GM10248 (cell line): Measurements from ENCODE around the gene BRPF3.

Source experiments
- CTCF ChIA-PET: fragments of 300-600 bp; sonication (Branson Sonifier 250); formaldehyde crosslinking; extraction: SDS; loops from one replicate; lab custom pipeline; 2021; ENCODE audit warnings: antibody characterized with exemption; lab: Yijun Ruan, JAX
- POLR2A ChIA-PET: fragments of 350-650 bp; sonication (Branson Sonifier 250); formaldehyde crosslinking; extraction: SDS; loops from one replicate; lab custom pipeline; 2020; ENCODE audit warnings: antibody characterized with exemption; lab: Yijun Ruan, JAX
- DNase-seq: peaks from one replicate; pipeline ENCODE4 v3.0.0; 2012; ENCODE audit errors: extremely low spot score
- TF ChIP-seq, protein P1 (sequence below): IDR thresholded peaks from 2 replicates; pipeline ENCODE4 v1.5.1; 2012; ENCODE audit warnings: mild to moderate bottlenecking, low read depth; ENCODE audit errors: extremely low read depth, missing control alignments, control extremely low read depth

The BRPF3 gene

DNA sequence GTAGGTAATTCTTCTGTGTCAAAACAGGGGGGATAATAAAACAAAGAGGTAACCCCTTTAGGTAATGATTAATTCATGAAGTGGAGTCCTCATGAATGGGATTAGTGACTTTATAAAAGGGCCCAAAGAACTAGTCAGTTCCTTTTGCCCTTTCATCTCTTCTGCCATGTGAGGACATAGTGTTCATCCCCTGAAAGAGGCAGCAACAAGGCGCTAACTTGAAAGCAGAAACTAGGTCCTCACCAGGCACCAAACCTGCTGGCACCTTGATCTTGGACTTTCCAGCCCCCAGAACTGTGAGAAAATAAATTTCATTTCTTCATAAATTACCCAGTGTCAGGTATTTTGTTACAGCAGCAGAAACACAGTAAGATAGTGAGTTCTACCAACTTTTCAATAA, 16.4 kb upstream of the BRPF3 start:
- POLR2A ChIA-PET = no interaction called here
- DNase-seq = no peak
- CTCF ChIA-PET = no interaction called here
- TF ChIP-seq, protein P1, sequence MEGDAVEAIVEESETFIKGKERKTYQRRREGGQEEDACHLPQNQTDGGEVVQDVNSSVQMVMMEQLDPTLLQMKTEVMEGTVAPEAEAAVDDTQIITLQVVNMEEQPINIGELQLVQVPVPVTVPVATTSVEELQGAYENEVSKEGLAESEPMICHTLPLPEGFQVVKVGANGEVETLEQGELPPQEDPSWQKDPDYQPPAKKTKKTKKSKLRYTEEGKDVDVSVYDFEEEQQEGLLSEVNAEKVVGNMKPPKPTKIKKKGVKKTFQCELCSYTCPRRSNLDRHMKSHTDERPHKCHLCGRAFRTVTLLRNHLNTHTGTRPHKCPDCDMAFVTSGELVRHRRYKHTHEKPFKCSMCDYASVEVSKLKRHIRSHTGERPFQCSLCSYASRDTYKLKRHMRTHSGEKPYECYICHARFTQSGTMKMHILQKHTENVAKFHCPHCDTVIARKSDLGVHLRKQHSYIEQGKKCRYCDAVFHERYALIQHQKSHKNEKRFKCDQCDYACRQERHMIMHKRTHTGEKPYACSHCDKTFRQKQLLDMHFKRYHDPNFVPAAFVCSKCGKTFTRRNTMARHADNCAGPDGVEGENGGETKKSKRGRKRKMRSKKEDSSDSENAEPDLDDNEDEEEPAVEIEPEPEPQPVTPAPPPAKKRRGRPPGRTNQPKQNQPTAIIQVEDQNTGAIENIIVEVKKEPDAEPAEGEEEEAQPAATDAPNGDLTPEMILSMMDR = no peak

GRCh38 chr6:36184311-36184710, 12.2 kb upstream of the BRPF3 start:
- POLR2A ChIA-PET = no interaction called here
- CTCF ChIA-PET = no interaction called here

DNA sequence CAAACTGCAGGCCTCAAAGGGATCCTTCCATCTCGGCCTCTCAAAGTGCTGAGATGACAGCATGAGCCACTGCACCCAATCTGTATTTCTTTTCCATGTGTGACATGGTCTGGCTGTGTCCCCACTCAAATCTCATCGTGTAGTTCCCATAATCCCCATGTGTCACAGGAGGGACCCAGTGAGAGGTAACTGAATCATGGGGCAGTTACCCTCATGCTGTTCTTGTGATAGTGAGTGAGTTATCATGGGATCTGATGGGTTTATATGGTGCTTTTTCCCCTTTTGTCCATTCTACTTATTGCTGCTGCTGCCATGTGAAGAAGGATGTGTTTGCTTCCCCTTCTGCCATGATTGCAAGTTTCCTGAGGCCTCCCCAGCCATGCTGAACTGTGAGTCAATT, 10.3 kb upstream of the BRPF3 start:
- ChIA-PET CTCF (no interaction called here), POLR2A (no interaction called here)
- TF ChIP-seq, protein P1 = no peak
- DNase-seq = no peak

More at GRCh38 chr6:36184311-36184710, 12.2 kb upstream of the BRPF3 start:
- TF ChIP-seq, protein P1 = no peak
- DNase-seq = no peak

DNA sequence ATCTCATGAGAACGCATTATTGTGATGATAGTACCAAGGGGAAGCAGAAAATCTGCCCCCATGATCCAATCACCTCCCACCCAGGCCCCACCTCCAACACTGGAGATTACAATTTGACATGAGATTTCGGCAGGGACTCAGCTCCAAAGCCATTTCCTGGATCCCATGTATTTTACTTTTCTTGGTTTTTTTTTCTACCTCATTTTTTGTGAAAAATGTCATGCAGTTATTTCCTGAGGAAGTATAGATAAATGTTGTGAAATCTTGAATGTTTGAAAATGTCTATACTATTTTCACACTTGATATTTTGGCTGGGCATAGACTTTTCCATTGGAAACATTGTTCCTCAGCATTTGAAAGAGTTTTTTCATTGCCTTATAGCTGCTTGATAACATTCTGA, 9.1 kb upstream of the BRPF3 start:
- CTCF ChIA-PET = no interaction called here
- TF ChIP-seq, protein P1 = no peak
- POLR2A ChIA-PET = no interaction called here
- DNase-seq = no peak

- CTCF ChIA-PET = interaction anchor here (0.7 to 1.9 kb wide), 10 partner anchors 10 to 170 kb away, joined by 3 to 10 read pairs (median 4); partner anchors contain the start of gene MAPK14
- TF ChIP-seq, protein P1 = no peak
- POLR2A ChIA-PET = no interaction called here
- no peak for DNase-seq
These were observed 952 bp upstream of the BRPF3 start for GRCh38 chr6:36195471-36196112.

DNA sequence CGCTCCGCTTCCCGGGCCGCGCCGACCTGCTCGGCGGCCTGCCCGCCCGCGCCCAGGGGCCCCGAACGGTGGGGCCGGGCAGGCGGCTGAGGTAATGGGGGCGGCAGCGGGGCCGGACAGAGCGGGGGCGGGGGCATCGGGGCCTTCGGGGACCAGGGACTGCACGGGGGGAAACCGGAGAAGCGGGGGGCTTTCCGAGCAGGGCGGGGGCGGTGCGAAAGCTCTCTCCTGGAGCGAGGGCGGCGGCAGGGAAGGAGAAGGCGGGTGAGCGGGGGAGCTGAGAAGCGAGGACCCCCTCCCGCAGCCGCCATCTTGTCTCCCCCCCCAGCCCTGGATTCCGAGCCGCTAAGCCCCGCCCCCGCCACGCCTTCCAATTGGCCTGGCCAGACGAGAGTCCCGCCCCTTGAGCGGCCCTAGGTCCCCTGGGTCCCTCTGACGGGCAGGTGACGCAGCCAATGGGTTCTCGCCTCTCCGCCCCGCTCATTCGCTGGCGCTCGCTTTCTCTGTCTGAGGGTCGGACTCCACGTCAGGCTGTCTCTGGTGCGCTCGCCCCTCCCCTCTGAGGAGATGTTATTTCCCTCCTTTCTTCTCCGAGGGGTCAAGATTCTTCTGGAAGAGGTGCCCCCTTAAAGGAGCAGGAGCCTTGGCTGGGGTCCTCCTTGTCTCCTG, 470 bp downstream of the BRPF3 start:
- peak; percentile 100 for DNase-seq
- ChIA-PET POLR2A (interaction anchor here (0.6 to 1.1 kb wide), 4 partner anchors 11 to 334 kb away, joined by 3 to 7 read pairs (median 4); no protein-coding TSS in a partner anchor), CTCF (interaction anchor here (1.1 to 1.6 kb wide), 4 partner anchors 9 to 119 kb away, joined by 3 to 6 read pairs (median 4); no protein-coding TSS in a partner anchor)

More for the DNA sequence above, 470 bp downstream of the BRPF3 start:
- TF ChIP-seq, protein P1 = no peak
